GM12878 (cell line): Measurements from ENCODE around the gene HMGN1. TPM values are rescaled to one million over a fixed set of nuclear protein-coding genes. Genes with fewer than 3 reads are reported as not detected.

Source experiments
- BCLAF1 ChIP-seq: fragments of 450-650 bp; IDR thresholded peaks from 2 replicates; pipeline ENCODE4 v1.6.1; 2017; ENCODE audit warnings: antibody characterized with exemption, mild to moderate bottlenecking, moderate library complexity
- CREB1 ChIP-seq: IDR thresholded peaks from 2 replicates; pipeline ENCODE4 v1.6.1; 2012; ENCODE audit warnings: low read depth, mild to moderate bottlenecking, inconsistent platforms
- CREM ChIP-seq: IDR thresholded peaks from 2 replicates; pipeline ENCODE4 v1.6.1; 2014; ENCODE audit warnings: antibody characterized with exemption, low read depth
- EGR1 ChIP-seq, 2 experiments: IDR thresholded peaks; 1 replicate in 1 of 2; 2 replicates in 1 of 2; pipeline ENCODE4 v1.6.1; 2011 to 2012; ENCODE audit warnings: low read depth in 2 of 2, low read length in 2 of 2, borderline replicate concordance in 1 of 2, mild to moderate bottlenecking in 1 of 2, moderate library complexity in 1 of 2
- FOXK2 ChIP-seq: fragments of 450-650 bp; IDR thresholded peaks from 2 replicates; pipeline ENCODE4 v1.6.1; 2017; ENCODE audit warnings: mild to moderate bottlenecking, moderate library complexity
- FOXM1 ChIP-seq: IDR thresholded peaks from 2 replicates; pipeline ENCODE4 v1.6.1; 2012; ENCODE audit warnings: low read depth, mild to moderate bottlenecking, inconsistent platforms, low read length, moderate library complexity
- IKZF1 ChIP-seq: fragments of 450-650 bp; conservative IDR thresholded peaks from 2 replicates; pipeline ENCODE4 v1.6.1; 2017; ENCODE audit warnings: antibody characterized with exemption, mild to moderate bottlenecking
- KAT2A ChIP-seq: conservative IDR thresholded peaks from 2 replicates; pipeline ENCODE4 v1.6.1; 2011; ENCODE audit warnings: low read depth, low read length; ENCODE audit not compliant: control insufficient read depth
- LARP7 ChIP-seq: fragments of 450-650 bp; IDR thresholded peaks from 2 replicates; pipeline ENCODE4 v1.6.1; 2017; ENCODE audit warnings: mild to moderate bottlenecking
- MEF2B ChIP-seq: fragments of 450-650 bp; IDR thresholded peaks from 2 replicates; pipeline ENCODE4 v1.6.1; 2018; ENCODE audit warnings: mild to moderate bottlenecking, moderate library complexity; ENCODE audit not compliant: partially characterized antibody, poor library complexity, severe bottlenecking
- MYB ChIP-seq: fragments of 150-350 bp; IDR thresholded peaks from 2 replicates; pipeline ENCODE4 v1.6.1; 2014; ENCODE audit warnings: mild to moderate bottlenecking, low read depth, low read length, borderline replicate concordance
- PAX8 ChIP-seq: fragments of 450-650 bp; IDR thresholded peaks from 2 replicates; pipeline ENCODE4 v1.6.1; 2017; ENCODE audit warnings: mild to moderate bottlenecking, moderate library complexity
- POLR2AphosphoS5 ChIP-seq: IDR thresholded peaks from 2 replicates; pipeline ENCODE4 v1.6.1; 2011; ENCODE audit warnings: mild to moderate bottlenecking, low read length, inconsistent platforms
- RAD51 ChIP-seq: fragments of 450-650 bp; IDR thresholded peaks from 2 replicates; pipeline ENCODE4 v1.6.1; 2016; ENCODE audit warnings: moderate library complexity, mild to moderate bottlenecking, inconsistent platforms
- RBBP5 ChIP-seq: fragments of 200-600 bp; sonication (generic); conservative IDR thresholded peaks from 2 replicates; pipeline ENCODE4 v1.6.1; 2016
- SIN3A ChIP-seq: IDR thresholded peaks from 2 replicates; pipeline ENCODE4 v1.6.1; 2012; ENCODE audit warnings: low read depth, low read length, improper control_type of control experiment
- SMAD5 ChIP-seq: IDR thresholded peaks from 2 replicates; pipeline ENCODE4 v1.6.1; 2016; ENCODE audit warnings: antibody characterized with exemption, low read depth
- SMARCA5 ChIP-seq: fragments of 450-650 bp; IDR thresholded peaks from 2 replicates; pipeline ENCODE4 v1.6.1; 2017; ENCODE audit warnings: mild to moderate bottlenecking
- TAF1 ChIP-seq: IDR thresholded peaks from 2 replicates; pipeline ENCODE4 v1.6.1; 2011; ENCODE audit warnings: mild to moderate bottlenecking, low read depth, low read length, borderline replicate concordance
- polyA plus RNA-seq, 11 experiments: library from polyadenylated mRNA; depleted of rRNA in 4 of 11; unstranded in 6 of 11; stranded (reverse) in 5 of 11; fragments of >200 nt; fragmentation: Nextera tagmentation in 4 of 11; fragmentation: Illumina TruSeq in 1 of 11; extraction: Ambion mirVana in 4 of 11; extraction: Trizol in 1 of 11; gene quantifications; 1 replicate in 1 of 11; 2 replicates in 10 of 11; pipeline versions ENCODE4 v1.2.1 to v1.2.3, GENCODE V29; 2011 to 2016; ENCODE audit warnings: inconsistent platforms in 2 of 11, missing spikeins in 2 of 11, low read depth in 1 of 11
- total RNA-seq, 4 experiments: library from RNA; depleted of rRNA in 3 of 4; stranded (reverse); fragments of >200 nt in 3 of 4; fragmentation: Illumina TruSeq in 1 of 4; extraction: Trizol in 1 of 4; gene quantifications; 2 replicates each; pipeline versions ENCODE4 v1.2.1 to v1.2.3, GENCODE V29; 2013 to 2021
- TF ChIP-seq, protein P1 (sequence below): fragments of 150-350 bp; IDR thresholded peaks from 2 replicates; pipeline ENCODE4 v1.6.1; 2016; ENCODE audit warnings: low read depth, low read length
- TF ChIP-seq, protein P2 (sequence below): IDR thresholded peaks from 2 replicates; pipeline ENCODE4 v1.6.1; 2011; ENCODE audit warnings: borderline replicate concordance, low read depth, mild to moderate bottlenecking, moderate library complexity, low read length; ENCODE audit not compliant: insufficient read depth, poor library complexity, severe bottlenecking

The HMGN1 gene
- total and polyA plus RNA-seq, 10 of the 15 experiments (the other 5 are each of a cell fraction or from before 2014, with no cell fraction given) = 120 to 798 (median 396) TPM

DNA sequence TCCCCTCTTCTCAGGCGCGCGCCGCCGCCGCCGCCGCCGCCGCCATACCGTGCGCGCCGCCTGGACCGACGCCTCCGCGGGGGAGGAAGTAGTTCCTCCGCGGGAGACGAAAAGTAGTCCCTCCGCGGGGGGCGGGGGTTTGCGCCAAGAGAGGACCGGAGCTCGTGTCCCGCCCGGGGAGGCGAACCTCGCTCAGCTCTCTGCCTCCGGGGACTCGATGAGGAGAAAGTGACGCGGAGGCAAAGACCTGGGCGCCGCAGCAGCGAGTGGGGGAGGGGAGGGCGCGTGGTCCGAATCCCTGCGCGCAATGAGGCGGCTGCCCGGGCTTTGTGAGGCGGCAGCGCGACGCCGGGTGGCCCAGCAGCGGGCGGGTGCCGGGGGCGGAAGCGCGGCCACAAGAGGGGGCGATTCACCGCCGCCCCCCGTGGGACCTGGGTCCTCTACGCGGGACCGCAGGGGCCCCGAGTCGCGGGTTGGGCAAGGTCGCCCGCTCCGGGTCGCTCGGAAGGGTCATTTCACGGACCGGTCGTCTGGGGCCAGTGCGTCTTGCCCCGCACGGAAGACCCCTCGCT lies 35.2 kb downstream of the HMGN1 start, which contains the start of gene BRWD1 (continued):
- TF ChIP-seq, protein P1, sequence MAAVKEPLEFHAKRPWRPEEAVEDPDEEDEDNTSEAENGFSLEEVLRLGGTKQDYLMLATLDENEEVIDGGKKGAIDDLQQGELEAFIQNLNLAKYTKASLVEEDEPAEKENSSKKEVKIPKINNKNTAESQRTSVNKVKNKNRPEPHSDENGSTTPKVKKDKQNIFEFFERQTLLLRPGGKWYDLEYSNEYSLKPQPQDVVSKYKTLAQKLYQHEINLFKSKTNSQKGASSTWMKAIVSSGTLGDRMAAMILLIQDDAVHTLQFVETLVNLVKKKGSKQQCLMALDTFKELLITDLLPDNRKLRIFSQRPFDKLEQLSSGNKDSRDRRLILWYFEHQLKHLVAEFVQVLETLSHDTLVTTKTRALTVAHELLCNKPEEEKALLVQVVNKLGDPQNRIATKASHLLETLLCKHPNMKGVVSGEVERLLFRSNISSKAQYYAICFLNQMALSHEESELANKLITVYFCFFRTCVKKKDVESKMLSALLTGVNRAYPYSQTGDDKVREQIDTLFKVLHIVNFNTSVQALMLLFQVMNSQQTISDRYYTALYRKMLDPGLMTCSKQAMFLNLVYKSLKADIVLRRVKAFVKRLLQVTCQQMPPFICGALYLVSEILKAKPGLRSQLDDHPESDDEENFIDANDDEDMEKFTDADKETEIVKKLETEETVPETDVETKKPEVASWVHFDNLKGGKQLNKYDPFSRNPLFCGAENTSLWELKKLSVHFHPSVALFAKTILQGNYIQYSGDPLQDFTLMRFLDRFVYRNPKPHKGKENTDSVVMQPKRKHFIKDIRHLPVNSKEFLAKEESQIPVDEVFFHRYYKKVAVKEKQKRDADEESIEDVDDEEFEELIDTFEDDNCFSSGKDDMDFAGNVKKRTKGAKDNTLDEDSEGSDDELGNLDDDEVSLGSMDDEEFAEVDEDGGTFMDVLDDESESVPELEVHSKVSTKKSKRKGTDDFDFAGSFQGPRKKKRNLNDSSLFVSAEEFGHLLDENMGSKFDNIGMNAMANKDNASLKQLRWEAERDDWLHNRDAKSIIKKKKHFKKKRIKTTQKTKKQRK = no peak
- TF ChIP-seq RAD51 (peak; percentile 75), SMARCA5 (peak; percentile 47; the same call in 1 of the 2 replicates), CREB1 (peak; percentile 75), MEF2B (peak; percentile 91), SIN3A (no peak), FOXK2 (no peak), SMAD5 (peak; percentile 56; the same call in 1 of the 2 replicates), KAT2A (no peak), MYB (no peak), FOXM1 (peak; percentile 54; the same call in 1 of the 2 replicates), POLR2AphosphoS5 (peak; percentile 80), CREM (peak; percentile 74), IKZF1 (peak; percentile 97), EGR1 (IDR thresholded peaks at IDR 0.05; ENCODE audit: borderline replicate concordance in 1 of 2, low read depth in 2 of 2, low read length in 2 of 2) (peak in 1 of 2 experiments; percentile 85; a peak in 2 of 3 replicates), BCLAF1 (no peak), RBBP5 (no peak), LARP7 (peak; percentile 98), PAX8 (no peak), TAF1 (peak; percentile 89)
- TF ChIP-seq, protein P2, sequence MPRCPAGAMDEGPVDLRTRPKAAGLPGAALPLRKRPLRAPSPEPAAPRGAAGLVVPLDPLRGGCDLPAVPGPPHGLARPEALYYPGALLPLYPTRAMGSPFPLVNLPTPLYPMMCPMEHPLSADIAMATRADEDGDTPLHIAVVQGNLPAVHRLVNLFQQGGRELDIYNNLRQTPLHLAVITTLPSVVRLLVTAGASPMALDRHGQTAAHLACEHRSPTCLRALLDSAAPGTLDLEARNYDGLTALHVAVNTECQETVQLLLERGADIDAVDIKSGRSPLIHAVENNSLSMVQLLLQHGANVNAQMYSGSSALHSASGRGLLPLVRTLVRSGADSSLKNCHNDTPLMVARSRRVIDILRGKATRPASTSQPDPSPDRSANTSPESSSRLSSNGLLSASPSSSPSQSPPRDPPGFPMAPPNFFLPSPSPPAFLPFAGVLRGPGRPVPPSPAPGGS = no peak
